Activated CD4-positive, alpha-beta T cell treated with anti-CD3 and anti-CD28 coated beads for 4 hours (primary cell): ENCODE data around the gene CNN2.
A peak's percentile ranks its signal among the peaks of the same experiment; 100 is the strongest.

Experiments
- DNase-seq, 2 donors: peaks; one replicate each; pipeline ENCODE4 v3.0.0-alpha.2; 2020

Gene CNN2

GRCh38 chr19:996051-996838 lies 30.2 kb upstream of the CNN2 start:
- DNase-seq, result peak; percentile 69 to 73

- no peak for DNase-seq
Measured at GRCh38 chr19:998064-998463, 28.3 kb upstream of the CNN2 start.

- DNase-seq, result no peak
Measured at GRCh38 chr19:999379-999719, 27.1 kb upstream of the CNN2 start.

- peak; percentile 61 to 65 for DNase-seq
Measured at GRCh38 chr19:1000095-1000494, 26.3 kb upstream of the CNN2 start, which contains the start of gene GRIN3B. TSS of gene GRIN3B (plus strand) at chr19:1000419. CDS start at chr19:1000438, 19 bp downstream.

- DNase-seq, result no peak
Measured at GRCh38 chr19:1000591-1001537, 25.5 kb upstream of the CNN2 start.

- peak; percentile 65 to 74 for DNase-seq
Measured at GRCh38 chr19:1001538-1002166, 24.8 kb upstream of the CNN2 start.

- no peak for DNase-seq
Measured at GRCh38 chr19:1002600-1002999, 23.8 kb upstream of the CNN2 start.

GRCh38 chr19:1003283-1003682 lies 23.1 kb upstream of the CNN2 start:
- DNase-seq, result no peak

- DNase-seq, result no peak
Measured at GRCh38 chr19:1004204-1004802, 22.1 kb upstream of the CNN2 start.

- DNase-seq, result no peak
Measured at GRCh38 chr19:1004803-1005664, 21.4 kb upstream of the CNN2 start.

GRCh38 chr19:1006711-1007398 lies 19.6 kb upstream of the CNN2 start:
- DNase-seq, result no peak

GRCh38 chr19:1007399-1008251 lies 18.8 kb upstream of the CNN2 start:
- no peak for DNase-seq

- DNase-seq, result no peak
Measured at GRCh38 chr19:1008268-1009040, 18.0 kb upstream of the CNN2 start.

GRCh38 chr19:1009041-1009980 lies 17.1 kb upstream of the CNN2 start:
- DNase-seq, result no peak

- no peak for DNase-seq
Measured at GRCh38 chr19:1009981-1010538, 16.3 kb upstream of the CNN2 start.

- no peak for DNase-seq
Measured at GRCh38 chr19:1010586-1011510, 15.6 kb upstream of the CNN2 start.

GRCh38 chr19:1011831-1012333 lies 14.5 kb upstream of the CNN2 start:
- DNase-seq, result no peak
